HG02938 (cell line): ENCODE results near the gene CEP72.
"Not testable (repeated sequence)": the region's sequence is repeated elsewhere in the genome, so short reads cannot be mapped to it uniquely, and the experiment has no call there.

Source experiments
- ATAC-seq: cut with Tn5 transposase; IDR thresholded peaks from one replicate; pipeline ENCODE4 v1.9.1; 2021; ENCODE audit warnings: mild to moderate bottlenecking, moderate library complexity; ENCODE audit not compliant: unreplicated experiment

CEP72 gene

DNA sequence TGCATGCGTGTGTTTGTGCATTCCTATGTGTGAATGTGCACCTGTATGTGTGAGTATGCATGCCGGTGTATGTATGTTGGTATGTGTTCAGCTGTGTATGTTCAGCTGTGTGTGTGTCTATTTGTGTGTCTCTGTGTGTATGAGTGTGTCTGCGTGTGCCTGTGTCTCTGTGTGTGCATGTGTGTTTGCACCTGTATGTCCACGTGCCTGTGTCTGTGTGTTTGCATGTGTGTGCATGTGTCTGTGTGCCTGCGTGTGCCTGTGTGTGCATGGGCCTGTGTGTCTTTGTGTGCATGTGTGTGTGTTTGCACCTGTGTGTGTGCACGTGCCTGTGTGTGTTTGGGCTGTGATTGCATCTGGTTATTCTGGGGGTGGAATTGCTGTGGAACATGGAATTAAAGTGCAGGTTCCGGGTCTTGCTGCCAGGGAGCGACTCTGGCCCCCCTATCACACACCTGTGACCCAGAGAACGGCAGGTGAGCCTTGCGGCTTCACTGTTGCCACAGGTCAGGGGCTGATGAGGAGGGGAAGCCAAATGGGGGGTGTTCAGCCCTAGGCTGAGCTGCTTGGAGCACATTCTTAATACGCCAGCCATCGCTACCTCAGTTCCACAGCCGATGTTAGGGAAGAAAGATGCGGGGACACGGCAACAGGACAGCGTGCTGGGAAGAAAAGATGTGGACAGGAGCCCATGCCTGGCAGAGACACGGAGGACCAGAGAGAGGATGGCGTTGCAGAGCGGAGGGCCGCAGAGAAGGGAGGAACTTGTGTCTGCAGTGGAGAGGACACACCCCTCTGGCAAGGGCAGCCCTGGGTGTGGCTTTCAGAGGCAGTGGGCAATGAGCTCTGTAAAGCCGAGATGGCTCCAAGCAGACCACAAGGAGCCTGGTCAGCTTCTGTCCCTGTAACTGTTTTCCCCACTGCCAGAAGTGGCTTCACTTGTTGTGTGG is 84.9 kb downstream of the CEP72 start:
- ATAC-seq, result not testable (repeated sequence)
